Myocyte (in vitro differentiated cells): ENCODE measurements around the gene AZGP1. TPM values are rescaled to one million over a fixed set of nuclear protein-coding genes. Genes with fewer than 3 reads are reported as not detected.
"Not testable (repeated sequence)": the region's sequence is repeated elsewhere in the genome, so short reads cannot be mapped to it uniquely, and the experiment has no call there.

Experiments used
- DNase-seq: peaks from one replicate; pipeline ENCODE4 v3.0.0-alpha.2; 2012; ENCODE audit warnings: low read depth
- total RNA-seq: library from RNA; depleted of rRNA; stranded (reverse); fragments of >200 nt; gene quantifications from 2 replicates; pipeline ENCODE4 v1.2.3, GENCODE V29; 2014

The AZGP1 gene
- total RNA-seq, 1 donor from 2014 or later = not detected

DNA sequence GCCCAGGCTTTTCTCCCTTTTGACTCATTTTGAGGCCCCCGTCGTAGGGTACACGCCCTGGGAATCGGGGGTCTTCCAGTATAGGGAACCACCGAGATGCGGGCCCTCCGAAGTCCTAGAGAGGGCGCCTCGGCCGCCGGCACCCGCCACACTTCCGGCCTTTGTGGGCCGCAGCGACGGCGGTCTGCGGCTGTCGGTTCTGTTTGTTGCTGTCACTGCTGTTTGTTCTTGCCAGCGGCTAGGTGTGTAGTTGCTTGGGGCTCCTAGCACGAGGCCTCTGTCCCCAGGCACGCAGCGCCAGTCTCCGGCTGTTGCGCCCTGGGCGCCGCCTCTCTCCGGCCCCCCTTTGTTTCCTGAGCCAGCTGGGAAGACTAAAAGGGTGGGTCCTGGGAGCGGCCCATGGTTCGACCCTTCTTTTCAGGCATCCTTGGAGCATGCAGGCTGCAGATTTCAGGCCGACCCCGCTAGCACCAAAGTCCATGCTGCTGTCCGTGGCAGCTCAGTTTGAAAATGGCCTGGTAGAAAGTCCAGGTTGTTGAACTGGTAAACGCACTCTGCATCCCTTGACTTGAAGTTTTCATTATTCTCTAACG, 21.8 kb upstream of the AZGP1 start:
- no peak for DNase-seq

DNA sequence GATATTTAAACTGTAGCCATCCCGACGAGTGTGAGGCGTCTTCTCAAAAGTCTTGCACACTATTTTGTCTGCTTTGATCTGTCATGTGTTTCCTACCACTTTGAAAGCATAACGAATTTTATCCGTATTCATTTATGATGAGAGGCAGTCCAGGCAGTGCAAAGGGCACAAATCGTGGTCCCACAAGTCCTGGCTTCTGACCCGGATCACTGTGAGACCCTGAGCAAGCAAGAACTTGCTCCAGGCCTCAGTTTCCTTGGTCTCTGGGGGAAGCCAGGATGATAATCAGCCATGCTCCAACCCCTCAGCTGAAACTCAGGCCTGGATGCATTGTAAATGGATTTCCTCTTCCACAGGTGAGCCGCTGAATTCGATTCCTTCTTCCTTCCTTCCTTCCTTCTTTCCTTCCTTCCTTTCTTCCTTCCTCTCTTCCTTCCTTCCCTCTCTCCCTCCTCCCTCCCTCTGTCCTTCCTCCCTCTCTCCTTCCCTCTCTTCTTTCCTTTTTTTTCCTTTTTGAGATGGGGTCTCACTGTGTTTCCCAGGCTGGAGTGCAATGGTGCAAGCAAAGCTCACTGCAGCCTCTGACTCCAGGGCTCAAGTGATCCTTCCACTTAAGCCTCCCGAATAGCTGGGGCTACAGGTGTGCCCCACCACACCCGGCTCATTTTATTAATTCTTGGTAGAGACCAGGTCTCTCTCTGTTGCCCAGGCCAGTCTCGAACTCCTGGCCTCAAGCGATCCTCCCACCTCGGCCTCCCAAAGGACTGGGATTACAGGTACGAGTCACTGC, 21.1 kb upstream of the AZGP1 start:
- no peak for DNase-seq

DNA sequence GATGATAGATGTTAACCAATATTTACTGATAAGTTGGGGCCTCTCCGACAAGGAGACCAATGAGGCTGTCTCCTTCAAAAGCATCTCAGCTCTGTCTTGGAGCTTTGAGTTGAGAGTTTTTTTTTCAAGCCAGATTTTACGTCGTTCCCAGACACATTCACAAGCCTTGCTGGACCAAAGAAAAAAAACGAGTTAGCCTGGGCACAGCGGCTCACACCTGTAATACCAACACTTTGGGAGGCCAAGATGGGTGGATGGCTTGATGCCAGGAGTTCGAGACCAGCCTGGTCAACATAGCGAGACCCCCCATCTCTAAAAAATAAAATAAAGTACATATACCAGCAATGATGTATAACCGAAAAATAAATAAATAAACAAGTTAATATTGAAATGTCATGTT, 19.0 kb upstream of the AZGP1 start:
- DNase-seq = no peak

DNA sequence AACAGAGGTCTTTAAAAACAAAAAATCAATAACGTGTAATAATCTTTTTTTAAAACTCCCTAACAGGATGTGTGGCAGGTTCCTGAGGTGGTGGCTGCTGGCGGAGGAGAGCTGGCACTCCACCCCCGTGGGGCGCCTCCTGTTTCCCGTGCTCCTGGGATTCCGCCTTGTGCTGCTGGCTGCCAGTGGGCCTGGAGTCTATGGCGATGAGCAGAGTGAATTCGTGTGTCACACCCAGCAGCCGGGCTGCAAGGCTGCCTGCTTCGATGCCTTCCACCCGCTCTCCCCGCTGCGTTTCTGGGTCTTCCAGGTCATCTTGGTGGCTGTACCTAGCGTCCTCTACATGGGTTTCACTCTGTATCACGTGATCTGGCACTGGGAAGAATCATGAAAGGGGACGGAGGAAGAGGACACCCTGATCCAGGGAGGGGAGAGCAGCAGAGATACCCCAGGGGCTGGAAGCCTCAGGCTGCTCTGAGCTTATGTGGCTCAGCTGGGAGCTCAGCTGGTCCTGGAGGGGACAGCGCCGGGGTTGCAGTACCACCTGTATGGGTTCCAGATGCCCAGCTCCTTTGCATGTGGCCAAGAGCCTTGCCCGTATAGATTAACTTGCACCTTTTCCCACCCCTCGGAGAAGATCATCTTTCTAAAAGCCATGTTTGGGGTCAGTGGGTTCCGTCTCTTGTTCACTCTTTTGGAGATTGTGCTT, 16.7 kb upstream of the AZGP1 start:
- DNase-seq = no peak

DNA sequence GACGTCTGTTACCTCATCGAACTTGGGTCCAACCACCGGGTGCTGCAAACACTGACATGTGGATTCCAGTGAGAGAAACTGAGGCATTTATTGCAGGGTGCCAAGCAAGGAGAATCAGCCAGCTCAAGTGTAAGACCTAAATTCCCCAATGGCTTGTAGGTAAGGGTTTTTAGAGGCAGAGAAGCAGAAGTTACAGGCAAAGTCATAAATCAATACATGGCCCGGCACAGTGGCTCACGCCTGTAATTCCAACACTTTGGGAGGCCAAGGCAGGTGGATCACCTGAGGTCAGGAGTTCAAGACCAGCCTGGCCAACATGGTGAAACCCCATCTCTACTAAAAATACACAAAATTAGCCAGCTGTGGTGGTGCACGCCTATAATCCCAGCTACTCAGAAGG, 15.7 kb upstream of the AZGP1 start:
- not testable (repeated sequence) for DNase-seq

DNA sequence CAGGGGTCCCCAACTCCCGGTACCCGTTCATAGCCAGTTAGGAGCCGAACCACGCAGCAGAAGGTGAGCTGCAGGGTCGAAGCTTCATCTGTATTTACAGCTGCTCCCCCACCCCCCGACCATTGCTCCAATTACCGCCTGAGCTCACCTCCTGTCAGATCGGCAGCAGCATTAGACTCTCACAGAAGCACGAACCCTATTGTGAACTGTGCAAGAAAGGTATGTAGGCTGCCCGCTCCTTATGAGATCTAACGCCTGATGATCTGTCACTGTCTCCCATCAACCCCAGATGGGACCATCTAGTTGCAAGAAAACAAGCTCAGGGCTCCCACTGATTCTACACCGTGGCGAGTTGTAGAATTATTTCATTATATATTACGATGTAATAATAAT, 14.6 kb upstream of the AZGP1 start:
- no peak for DNase-seq

DNA sequence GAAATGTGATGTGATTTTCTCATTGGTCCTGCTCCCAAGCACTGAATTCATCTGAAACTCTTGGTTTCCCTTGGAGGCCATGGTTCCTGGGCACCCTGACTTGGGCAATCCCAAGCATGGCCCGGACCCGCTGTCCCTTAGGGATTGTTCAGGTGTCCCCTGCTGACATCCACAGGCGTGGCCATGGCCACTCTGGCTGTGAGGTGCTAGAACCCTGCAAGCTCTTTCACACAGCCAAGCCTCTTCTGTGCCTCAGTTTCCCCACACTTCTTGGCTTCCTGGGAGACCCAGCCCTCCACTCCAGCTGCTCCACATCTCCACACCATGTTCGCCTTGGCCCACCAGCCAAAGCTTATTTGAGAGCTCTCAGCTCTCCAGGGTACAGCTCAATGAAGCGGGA, 12.0 kb upstream of the AZGP1 start:
- no peak for DNase-seq

DNA sequence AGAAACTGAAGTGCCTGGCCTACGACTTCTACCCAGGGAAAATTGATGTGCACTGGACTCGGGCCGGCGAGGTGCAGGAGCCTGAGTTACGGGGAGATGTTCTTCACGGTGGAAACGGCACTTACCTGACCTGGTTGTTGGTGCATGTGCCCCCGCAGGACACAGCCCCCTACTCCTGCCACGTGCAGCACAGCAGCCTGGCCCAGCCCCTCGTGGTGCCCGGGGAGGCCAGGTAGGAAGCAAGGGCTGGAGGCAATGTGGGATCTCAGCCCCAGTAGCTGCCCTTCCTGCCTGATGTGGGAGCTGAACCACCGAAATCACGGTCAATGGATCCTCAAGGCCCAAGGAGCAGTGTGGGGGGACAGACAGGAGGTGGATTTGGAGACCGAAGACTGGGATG, 11.5 kb upstream of the AZGP1 start:
- DNase-seq = not testable (repeated sequence)

DNA sequence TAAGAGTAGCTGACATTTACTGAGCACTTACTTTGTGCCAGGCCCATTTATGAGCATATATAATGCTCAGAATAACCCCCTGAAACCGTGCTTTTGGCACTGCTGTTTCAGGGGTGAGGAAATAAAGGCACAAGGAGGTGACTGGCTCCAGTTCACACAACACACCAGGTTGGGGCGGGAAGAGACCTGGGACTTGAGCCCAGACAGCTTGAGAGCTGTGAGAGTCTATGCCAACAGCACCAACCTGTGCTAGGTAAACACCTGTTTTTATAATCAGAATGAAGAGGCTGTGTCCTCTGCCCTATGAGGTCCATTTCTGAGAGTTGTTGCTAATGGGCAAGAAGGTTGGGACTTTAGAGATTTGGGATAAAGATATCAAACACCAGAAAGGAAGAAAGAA, 8.8 kb upstream of the AZGP1 start:
- DNase-seq = no peak

DNA sequence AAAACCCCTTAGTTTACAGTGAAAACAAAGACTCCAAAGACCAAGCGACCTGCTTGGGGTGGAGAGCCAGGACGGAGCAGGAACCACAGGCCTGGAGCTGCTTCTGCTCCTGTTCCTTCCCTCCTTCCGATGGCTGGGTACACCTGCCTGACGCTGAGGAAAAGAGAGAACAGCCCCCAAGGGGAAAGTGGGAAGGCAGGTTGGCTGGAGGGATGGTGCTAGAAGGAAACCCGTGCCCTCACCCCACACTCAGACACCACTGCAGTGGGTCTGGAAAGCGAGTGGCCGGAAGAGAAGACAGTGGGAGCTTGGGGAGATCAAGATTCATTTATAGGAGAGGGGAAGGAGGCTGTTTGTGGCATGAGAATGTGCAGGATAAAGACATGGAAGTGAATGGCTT, 5.2 kb upstream of the AZGP1 start:
- DNase-seq = not testable (repeated sequence)

DNA sequence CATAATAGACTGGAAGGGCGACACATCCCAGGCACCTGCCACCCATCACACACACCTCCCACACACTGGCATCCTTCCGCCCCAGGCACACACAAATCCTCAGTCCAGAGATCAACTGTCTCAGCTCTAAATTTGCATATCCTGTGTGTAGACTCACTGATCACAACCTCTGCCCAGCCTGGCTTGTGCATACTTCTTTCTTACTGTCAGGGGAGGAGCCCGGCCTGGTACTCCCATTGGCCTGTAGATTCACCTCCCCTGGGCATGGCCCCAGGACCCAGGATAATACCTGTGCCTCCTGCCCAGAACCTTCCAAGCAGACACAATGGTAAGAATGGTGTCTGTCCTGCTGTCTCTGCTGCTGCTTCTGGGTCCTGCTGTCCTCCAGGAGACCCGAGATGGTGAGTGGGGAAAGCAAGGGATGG, 4.6 kb upstream of the AZGP1 start:
- DNase-seq = not testable (repeated sequence)

DNA sequence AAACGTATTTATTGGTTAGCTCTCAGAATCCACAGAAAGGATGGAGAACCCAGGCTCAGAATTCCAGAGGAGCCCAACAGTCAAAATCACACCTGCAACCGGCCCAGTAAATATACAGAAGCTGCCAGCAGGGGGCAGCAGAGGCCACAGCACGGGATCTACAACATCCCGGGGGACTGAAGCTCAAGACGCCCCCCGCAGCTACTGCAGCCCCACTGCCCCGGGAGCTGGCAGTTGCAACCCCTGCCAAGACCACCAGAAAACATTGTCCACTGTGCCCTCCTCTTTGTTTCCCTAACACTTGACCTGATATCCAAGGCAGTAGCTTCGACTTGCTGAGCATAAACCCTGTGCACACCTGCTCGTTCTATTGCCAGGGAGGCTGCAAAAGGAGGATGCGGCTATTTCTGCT, 4.0 kb upstream of the AZGP1 start:
- DNase-seq = peak; percentile 35

DNA sequence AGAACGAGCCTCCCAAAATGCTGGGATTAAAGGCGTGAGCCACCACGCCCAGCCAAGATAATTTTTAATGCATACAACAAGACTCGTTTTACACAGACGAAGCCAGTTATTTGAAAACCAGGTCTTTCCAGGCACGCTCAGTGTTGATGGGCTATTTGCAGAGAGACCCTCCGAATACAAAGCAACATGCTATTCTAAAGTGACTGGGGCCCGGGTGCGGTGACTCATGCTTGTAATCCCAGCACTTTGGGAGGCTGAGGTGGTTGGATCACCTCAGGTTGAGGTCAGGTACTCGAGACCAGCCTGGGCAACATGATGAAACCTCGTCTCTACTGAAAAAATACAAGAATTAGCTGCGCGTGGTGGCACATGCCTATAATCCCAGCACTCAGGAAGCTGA, 795 bp upstream of the AZGP1 start:
- DNase-seq = no peak

DNA sequence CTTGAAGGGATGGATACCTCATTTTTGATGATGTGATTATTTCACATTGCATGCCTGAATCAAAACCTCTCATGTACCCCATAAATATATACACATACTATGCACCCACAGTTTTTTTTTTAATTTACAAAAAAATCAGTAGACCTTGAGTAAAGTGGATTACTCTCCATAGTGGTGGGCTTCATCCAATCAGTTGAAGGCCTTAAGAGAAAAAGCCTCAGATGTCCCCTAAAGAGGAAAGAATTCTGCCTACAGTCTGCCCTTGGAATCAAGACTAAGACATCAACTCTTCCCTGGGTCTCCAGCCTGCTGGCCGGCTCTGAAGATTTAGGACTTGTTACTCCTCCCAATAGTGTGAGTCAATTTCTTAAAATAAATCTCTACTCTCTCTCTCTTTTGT, 1.1 kb downstream of the AZGP1 start:
- no peak for DNase-seq

DNA sequence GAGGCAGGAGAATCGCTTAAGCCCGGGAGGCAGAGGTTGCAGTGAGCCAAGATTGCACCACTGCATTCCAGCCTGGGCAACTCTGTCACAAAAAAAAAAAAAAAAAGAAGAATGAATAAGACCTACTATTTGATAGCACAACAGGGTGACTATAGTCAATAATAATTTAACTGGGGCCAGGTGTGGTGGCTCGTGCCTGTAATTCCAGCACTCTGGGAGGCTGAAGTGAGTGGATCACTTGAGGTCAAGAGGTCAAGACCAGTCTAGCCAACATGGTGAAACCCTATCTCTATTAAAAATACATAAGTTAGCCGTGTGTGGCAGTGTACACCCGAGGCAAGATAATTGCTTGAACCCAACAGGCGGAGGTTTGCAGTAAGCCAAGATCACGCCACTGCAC, 2.0 kb downstream of the AZGP1 start:
- DNase-seq = not testable (repeated sequence)

DNA sequence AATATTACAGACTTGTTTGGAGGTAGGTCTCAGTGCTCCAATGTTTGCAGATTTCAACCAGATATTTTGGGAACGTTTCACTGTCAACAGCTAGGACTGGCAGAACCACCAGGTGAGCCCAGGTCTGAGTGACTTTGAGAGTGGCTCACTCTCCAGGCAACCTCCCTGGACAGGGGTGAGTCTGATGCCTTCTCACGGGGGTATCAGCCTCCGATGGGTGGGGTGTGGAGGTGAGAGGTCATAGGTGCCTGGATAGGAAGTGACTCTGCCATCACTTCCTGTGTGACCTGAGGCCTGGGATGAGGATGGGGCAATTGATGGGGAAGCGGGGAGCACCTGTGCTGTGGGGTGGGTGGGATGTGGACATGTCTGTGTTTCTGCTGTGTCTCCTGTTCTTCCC, 4.6 kb downstream of the AZGP1 start:
- DNase-seq = no peak

DNA sequence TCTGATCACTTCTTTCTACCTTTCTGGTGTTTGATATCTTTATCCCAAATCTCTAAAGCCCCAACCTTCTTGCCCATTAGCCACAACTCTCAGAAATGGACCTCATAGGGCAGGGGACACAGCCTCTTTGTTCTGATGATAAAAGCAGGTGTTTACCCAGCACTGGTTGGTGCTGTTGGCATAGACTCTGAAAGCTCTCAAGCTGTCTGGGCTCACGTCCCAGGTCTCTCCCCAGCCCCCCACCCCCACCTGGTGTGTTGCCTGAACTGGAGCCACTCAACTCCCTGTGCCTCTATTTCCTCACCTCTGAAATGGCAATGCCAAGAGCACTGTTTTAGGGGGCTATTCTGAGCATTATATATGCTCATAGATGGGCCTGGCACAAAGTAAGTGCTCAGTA, 6.0 kb downstream of the AZGP1 start:
- not testable (repeated sequence) for DNase-seq

DNA sequence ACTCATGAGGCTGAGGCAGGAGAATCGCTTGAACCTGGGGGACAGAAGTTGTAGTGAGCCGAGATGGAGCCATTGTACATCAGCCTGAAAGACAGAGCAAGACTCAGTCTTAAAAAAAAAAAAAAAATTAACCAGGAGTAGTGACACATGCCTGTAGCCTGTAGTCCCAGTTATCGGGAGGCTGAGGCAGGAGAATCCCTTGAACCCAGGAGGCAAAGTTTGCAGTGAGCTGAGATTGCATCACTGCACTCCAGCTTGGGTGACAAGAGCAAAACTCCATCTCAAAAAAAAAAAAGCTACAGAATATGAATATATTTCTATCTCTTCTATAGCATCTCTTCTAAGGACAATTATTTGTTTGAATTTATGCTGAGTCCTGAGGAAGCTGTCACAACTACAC, 6.5 kb downstream of the AZGP1 start:
- no peak for DNase-seq

DNA sequence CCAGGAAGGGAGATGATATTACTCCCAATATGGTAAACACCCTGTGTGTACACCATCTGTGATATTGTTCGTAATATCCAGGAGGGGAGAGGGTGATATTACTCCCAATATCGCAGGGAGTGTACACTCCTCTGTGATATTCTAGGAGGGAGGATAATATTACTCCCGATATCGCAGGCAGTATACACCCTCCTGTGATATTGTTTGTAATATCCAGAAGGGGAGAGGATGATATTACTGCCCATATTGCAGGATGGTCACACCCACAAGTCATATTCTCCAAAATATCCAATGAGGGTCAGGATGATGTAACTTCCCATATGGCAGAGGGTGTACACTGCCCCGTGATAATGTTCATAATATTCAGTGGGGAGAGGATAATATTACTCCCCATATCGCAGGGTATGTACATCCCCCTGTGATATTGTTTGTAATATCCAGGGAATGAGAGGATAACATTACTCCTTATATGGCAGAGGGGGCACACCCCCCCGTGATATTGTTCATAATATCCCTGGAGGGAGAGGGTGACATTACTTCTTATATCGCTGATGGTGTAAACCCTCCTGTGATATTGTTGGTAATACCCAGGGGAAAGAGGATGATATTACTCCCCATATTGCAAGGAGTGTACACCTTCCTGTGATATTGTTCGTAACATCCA, 17.1 kb downstream of the AZGP1 start:
- no peak for DNase-seq

DNA sequence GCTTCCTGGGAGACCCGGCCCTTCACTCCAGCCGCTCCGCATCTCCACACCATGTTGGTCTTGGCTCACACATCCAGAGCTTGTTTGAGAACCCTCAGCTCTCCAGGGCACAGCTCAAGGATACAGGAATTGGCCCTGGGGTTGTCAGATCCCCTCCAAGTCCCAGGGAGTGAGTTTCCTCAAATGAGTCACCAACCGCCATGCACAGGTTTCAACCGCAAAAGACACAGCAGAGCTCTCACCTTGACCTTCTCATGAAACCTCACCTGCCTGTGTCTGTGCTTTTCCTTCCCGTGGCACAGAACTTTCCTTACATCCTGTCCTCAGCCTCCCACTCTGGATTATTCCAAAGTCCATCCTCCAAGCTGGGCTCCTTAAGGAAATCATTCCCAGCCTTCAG, 20.6 kb downstream of the AZGP1 start:
- DNase-seq = no peak

DNA sequence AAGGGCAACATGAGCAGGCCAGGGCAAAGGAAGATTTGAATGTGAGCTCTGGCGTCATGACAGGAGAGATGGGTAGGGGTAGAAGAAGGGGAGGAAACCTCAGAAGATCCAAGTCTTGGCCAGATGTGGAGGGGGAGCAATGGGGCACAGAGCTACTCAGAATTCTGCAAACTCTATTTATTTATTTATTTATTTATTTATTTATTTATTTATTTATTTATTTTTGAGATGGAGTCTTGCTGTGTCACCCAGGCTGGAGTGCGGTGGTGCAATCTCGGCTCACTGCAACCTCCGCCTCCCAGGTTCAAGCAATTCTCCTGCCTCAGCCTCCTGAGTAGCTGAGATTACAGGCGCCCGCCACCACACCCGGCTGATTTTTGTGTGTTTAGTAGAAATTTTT, 21.2 kb downstream of the AZGP1 start:
- not testable (repeated sequence) for DNase-seq

DNA sequence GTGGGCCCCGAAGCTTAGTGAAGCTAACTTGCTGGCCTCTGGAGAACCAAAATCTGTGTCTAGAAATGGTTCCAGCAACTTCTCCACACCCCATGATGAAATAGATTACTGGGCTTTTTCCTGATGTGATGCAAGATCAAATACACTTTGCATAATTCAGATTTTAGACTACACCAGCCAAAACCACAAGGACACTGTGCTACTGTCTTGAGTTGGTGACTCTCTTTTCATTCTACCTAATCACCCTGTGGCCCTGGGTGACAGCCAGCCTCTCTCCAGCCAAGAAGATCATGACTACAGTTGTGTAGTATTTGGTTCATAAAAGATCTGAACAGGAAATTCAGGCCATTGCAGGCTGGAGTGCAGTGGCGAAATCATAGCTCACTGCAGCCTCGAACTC, 22.2 kb downstream of the AZGP1 start:
- no peak for DNase-seq
